ENCODE data around the gene FPR1.
"Not testable (repeated sequence)": the region's sequence is repeated elsewhere in the genome, so short reads cannot be mapped to it uniquely, and the experiment has no call there.

Gene FPR1

GRCh38 chr19:51779181-51779580 lies 27.5 kb upstream of the FPR1 start:
- DNase-seq (ENCODE audit: low read depth): no peak

- peak; percentile 16 for DNase-seq (ENCODE audit: low read depth)
Measured at GRCh38 chr19:51777570-51778462, 26.1 kb upstream of the FPR1 start.

- not testable (repeated sequence) for DNase-seq (ENCODE audit: low read depth)
Measured at GRCh38 chr19:51776561-51776960, 24.9 kb upstream of the FPR1 start.

- no peak for DNase-seq (ENCODE audit: low read depth)
Measured at GRCh38 chr19:51772977-51773376, 21.3 kb upstream of the FPR1 start.

GRCh38 chr19:51771376-51772130 lies 19.9 kb upstream of the FPR1 start:
- no peak for DNase-seq (ENCODE audit: low read depth)

GRCh38 chr19:51766461-51766860 lies 14.8 kb upstream of the FPR1 start:
- no peak for DNase-seq (ENCODE audit: low read depth)

GRCh38 chr19:51765086-51765485 lies 13.4 kb upstream of the FPR1 start:
- DNase-seq (ENCODE audit: low read depth): no peak

GRCh38 chr19:51761696-51762095 lies 10.0 kb upstream of the FPR1 start:
- no peak for DNase-seq (ENCODE audit: low read depth)

GRCh38 chr19:51760697-51761356 lies 9.1 kb upstream of the FPR1 start, which contains the start of gene FPR2:
Gene FPR2 (plus strand): TSS chr19:51761180. CDS start chr19:51768659, 7,479 bp downstream.
- no peak for DNase-seq (ENCODE audit: low read depth)

- no peak for DNase-seq (ENCODE audit: low read depth)
Measured at GRCh38 chr19:51755571-51755970, 3.9 kb upstream of the FPR1 start.

- DNase-seq (ENCODE audit: low read depth): no peak
Measured at GRCh38 chr19:51754770-51755169, 3.1 kb upstream of the FPR1 start.

GRCh38 chr19:51754109-51754508 lies 2.4 kb upstream of the FPR1 start:
- no peak for DNase-seq (ENCODE audit: low read depth)

GRCh38 chr19:51750400-51751094 lies 1.1 kb downstream of the FPR1 start:
- no peak for DNase-seq (ENCODE audit: low read depth)

GRCh38 chr19:51749979-51750378 lies 1.7 kb downstream of the FPR1 start:
- no peak for DNase-seq (ENCODE audit: low read depth)

- no peak for DNase-seq (ENCODE audit: low read depth)
Measured at GRCh38 chr19:51746731-51747130, 4.9 kb downstream of the FPR1 start.

- DNase-seq (ENCODE audit: low read depth): no peak
Measured at GRCh38 chr19:51743405-51743804, 8.3 kb downstream of the FPR1 start.

GRCh38 chr19:51742789-51743188 lies 8.9 kb downstream of the FPR1 start:
- DNase-seq (ENCODE audit: low read depth): no peak

GRCh38 chr19:51740356-51740755 lies 11.3 kb downstream of the FPR1 start:
- no peak for DNase-seq (ENCODE audit: low read depth)

GRCh38 chr19:51739466-51740213 lies 12.0 kb downstream of the FPR1 start:
- no peak for DNase-seq (ENCODE audit: low read depth)

GRCh38 chr19:51738523-51738922 lies 13.2 kb downstream of the FPR1 start:
- not testable (repeated sequence) for DNase-seq (ENCODE audit: low read depth)

- no peak for DNase-seq (ENCODE audit: low read depth)
Measured at GRCh38 chr19:51737924-51738323, 13.8 kb downstream of the FPR1 start.

Measured in activated T-cell treated with anti-CD3 and anti-CD28 coated beads for 1 hour (primary cell).